ENCODE measurements around the gene ZNF185.
"Not testable (repeated sequence)": the region's sequence is repeated elsewhere in the genome, so short reads cannot be mapped to it uniquely, and the experiment has no call there.

Gene ZNF185

GRCh38 chrX:152895724-152896420 is 2.0 kb upstream of the ZNF185 start:
- DNase-seq (ENCODE audit: low read depth), result no peak

- no peak for DNase-seq (ENCODE audit: low read depth)
These were observed 1.4 kb upstream of the ZNF185 start for GRCh38 chrX:152896450-152896849.

- no peak for DNase-seq (ENCODE audit: low read depth)
These were observed 575 bp downstream of the ZNF185 start for GRCh38 chrX:152898442-152898841.

- no peak for DNase-seq (ENCODE audit: low read depth)
These were observed 1.4 kb downstream of the ZNF185 start for GRCh38 chrX:152899111-152899873.

- DNase-seq (ENCODE audit: low read depth), result no peak
These were observed 2.2 kb downstream of the ZNF185 start for GRCh38 chrX:152899874-152900719.

- no peak for DNase-seq (ENCODE audit: low read depth)
These were observed 3.1 kb downstream of the ZNF185 start for GRCh38 chrX:152900937-152901445.

- no peak for DNase-seq (ENCODE audit: low read depth)
These were observed 4.1 kb downstream of the ZNF185 start for GRCh38 chrX:152901816-152902501.

- no peak for DNase-seq (ENCODE audit: low read depth)
These were observed 4.6 kb downstream of the ZNF185 start for GRCh38 chrX:152902502-152902820.

- no peak for DNase-seq (ENCODE audit: low read depth)
These were observed 5.7 kb downstream of the ZNF185 start for GRCh38 chrX:152903589-152903988.

GRCh38 chrX:152904151-152905080 is 6.5 kb downstream of the ZNF185 start:
- no peak for DNase-seq (ENCODE audit: low read depth)

GRCh38 chrX:152905081-152905420 is 7.2 kb downstream of the ZNF185 start:
- no peak for DNase-seq (ENCODE audit: low read depth)

- no peak for DNase-seq (ENCODE audit: low read depth)
These were observed 9.3 kb downstream of the ZNF185 start for GRCh38 chrX:152907084-152907651.

- no peak for DNase-seq (ENCODE audit: low read depth)
These were observed 10.6 kb downstream of the ZNF185 start for GRCh38 chrX:152908486-152908885.

- DNase-seq (ENCODE audit: low read depth), result not testable (repeated sequence)
These were observed 12.2 kb downstream of the ZNF185 start for GRCh38 chrX:152910018-152910417.

- no peak for DNase-seq (ENCODE audit: low read depth)
These were observed 14.2 kb downstream of the ZNF185 start for GRCh38 chrX:152912106-152912505.

- no peak for DNase-seq (ENCODE audit: low read depth)
These were observed 14.8 kb downstream of the ZNF185 start for GRCh38 chrX:152912641-152913040.

- no peak for DNase-seq (ENCODE audit: low read depth)
These were observed 15.5 kb downstream of the ZNF185 start for GRCh38 chrX:152913346-152913745.

GRCh38 chrX:152913910-152914309 is 16.0 kb downstream of the ZNF185 start:
- no peak for DNase-seq (ENCODE audit: low read depth)

- DNase-seq (ENCODE audit: low read depth), result no peak
These were observed 17.8 kb downstream of the ZNF185 start for GRCh38 chrX:152915541-152916241.

All from T-helper 22 cell (primary cell).